HG03159 (cell line): Measurements from ENCODE around the gene HCLS1.
A peak's percentile ranks its signal among the peaks of the same experiment; 100 is the strongest.
"Not testable (repeated sequence)": the region's sequence is repeated elsewhere in the genome, so short reads cannot be mapped to it uniquely, and the experiment has no call there.

Source experiments
- ATAC-seq: cut with Tn5 transposase; IDR thresholded peaks from one replicate; pipeline ENCODE4 v1.9.1; 2021; ENCODE audit warnings: mild to moderate bottlenecking, moderate library complexity; ENCODE audit not compliant: unreplicated experiment

Gene HCLS1

GRCh38 chr3:121599900-121600299 lies 60.8 kb downstream of the HCLS1 start:
- ATAC-seq = not testable (repeated sequence)

GRCh38 chr3:121598564-121598963 lies 62.1 kb downstream of the HCLS1 start:
- ATAC-seq = no peak

GRCh38 chr3:121595765-121596406 lies 64.8 kb downstream of the HCLS1 start:
- ATAC-seq = no peak

DNA sequence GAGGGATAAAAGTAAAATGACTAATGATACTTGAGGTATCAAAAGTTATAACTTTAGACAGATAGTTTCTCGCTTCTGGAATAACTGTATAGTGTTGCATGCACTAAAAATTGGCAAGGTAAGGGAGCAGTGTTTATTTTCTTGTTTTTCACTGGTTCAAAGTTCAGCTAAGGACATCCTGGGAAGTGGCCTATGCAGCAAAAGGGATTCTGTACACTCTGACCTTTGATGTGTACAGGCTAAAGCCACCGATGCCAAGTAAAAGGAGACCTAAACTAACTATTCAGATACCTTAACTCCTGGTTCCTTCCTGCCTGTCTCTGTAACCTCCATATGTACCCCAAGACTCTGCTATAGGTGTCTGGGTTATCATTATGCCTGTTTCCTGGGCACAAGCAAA lies 65.9 kb downstream of the HCLS1 start:
- ATAC-seq = no peak

DNA sequence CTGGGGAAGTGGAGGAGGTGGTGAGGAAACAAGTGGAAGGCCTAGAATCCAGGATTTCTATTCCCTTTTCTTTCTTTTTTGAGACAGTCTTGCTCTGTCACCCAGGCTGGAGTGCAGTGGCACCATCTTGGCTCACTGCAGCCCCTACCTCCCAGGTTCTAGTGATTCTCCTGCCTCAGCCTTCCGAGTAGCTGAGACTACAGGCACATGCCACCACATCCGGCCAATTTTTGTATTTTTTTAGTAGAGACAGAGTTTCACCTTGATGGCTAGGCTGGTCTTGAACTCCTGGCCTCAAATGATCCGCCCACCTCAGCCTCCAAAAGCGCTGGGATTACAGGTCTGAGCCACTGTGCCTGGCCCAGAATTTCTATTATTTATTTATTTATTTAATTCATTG lies 66.9 kb downstream of the HCLS1 start:
- ATAC-seq = not testable (repeated sequence)

- ATAC-seq = peak; percentile 79
These were observed 67.6 kb downstream of the HCLS1 start, which contains the start of gene FBXO40 for GRCh38 chr3:121592856-121593702. Gene FBXO40 (plus strand): TSS chr3:121593379. CDS start chr3:121620576, 27,197 bp downstream.

DNA sequence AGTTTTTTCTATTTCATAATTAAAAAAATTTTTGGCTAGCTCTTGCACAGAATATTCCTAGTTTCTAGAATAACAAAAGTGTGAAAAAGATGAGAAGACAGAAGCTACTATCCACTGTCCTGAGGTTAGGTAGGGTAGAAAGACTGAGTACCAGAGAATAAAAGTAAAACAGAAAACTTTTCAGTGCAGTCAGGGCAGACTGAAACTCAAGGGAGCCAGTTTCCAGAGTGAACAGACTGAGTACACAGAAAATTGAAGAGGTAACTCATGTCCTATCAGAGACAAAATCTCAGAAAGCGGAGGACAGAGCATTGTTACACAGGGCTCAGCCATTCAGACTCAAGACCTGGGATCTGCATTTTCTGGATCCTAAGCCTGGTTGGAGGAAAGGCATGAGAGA lies 76.3 kb downstream of the HCLS1 start:
- no peak for ATAC-seq

DNA sequence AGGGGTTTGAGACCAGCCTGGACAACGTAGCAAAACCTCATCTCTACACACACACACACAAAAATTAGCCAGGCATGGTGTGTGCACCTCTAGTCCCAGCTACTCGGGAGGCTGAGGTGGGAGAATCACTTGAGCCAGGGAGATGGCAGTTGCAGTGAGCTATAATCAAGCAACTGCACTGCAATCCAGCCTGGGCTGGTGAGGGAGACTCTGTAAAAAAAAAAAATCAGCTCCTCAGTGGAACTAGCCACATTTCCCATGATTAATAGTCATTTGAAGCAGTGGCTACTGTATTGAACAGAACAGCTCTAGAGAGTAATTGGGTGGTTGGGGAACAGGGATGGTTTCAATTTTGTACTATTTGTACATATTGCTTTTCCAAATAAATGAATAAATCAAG lies 79.0 kb downstream of the HCLS1 start:
- no peak for ATAC-seq
